AG09319 (cell line): ENCODE data around the gene TAF1B.
"Not testable (repeated sequence)": the region's sequence is repeated elsewhere in the genome, so short reads cannot be mapped to it uniquely, and the experiment has no call there.

ENCODE experiments used
- DNase-seq: peaks from one replicate; pipeline ENCODE4 v3.0.0-alpha.2; 2010; ENCODE audit warnings: low read depth; ENCODE audit errors: extremely low read depth
- CTCF ChIP-seq: IDR thresholded peaks from 2 replicates; pipeline ENCODE4 v1.5.1; 2011; ENCODE audit warnings: low read depth, mild to moderate bottlenecking, inconsistent platforms, low read length, moderate library complexity

Gene TAF1B

GRCh38 chr2:9908639-9909038 is 65.4 kb downstream of the TAF1B start:
- TF ChIP-seq CTCF: no peak
- no peak for DNase-seq

- TF ChIP-seq CTCF: no peak
- DNase-seq: no peak
Observed at GRCh38 chr2:9909106-9909505, 65.8 kb downstream of the TAF1B start.

- no peak for TF ChIP-seq CTCF
- no peak for DNase-seq
Observed at GRCh38 chr2:9910699-9911098, 67.4 kb downstream of the TAF1B start.

- no peak for DNase-seq
- no peak for TF ChIP-seq CTCF
Observed at GRCh38 chr2:9912468-9912867, 69.2 kb downstream of the TAF1B start.

- no peak for DNase-seq
Observed at GRCh38 chr2:9914384-9915065, 71.3 kb downstream of the TAF1B start.

GRCh38 chr2:9918275-9918674 is 75.0 kb downstream of the TAF1B start:
- TF ChIP-seq CTCF: no peak

More at GRCh38 chr2:9914384-9915065, 71.3 kb downstream of the TAF1B start:
- no peak; the same call in 1 of the 2 replicates for TF ChIP-seq CTCF

GRCh38 chr2:9919512-9919911 is 76.2 kb downstream of the TAF1B start:
- no peak for DNase-seq
- TF ChIP-seq CTCF: no peak

More at GRCh38 chr2:9918275-9918674, 75.0 kb downstream of the TAF1B start:
- DNase-seq: no peak

GRCh38 chr2:9927020-9927419 is 83.7 kb downstream of the TAF1B start:
- DNase-seq: not testable (repeated sequence)
